Activated naive CD4-positive, alpha-beta T cell treated with anti-CD3 and anti-CD28 coated beads, Interleukin-2, amount 50 U/mL, for 72 hours (primary cell): ENCODE results near the gene AASS. TPM values are rescaled to one million over a fixed set of nuclear protein-coding genes. Genes with fewer than 3 reads are reported as not detected.

Experiments
- ATAC-seq, 2 donors: fragments of 150-1000 bp; cut with Tn5 transposase; 2 replicates each; pipeline ENCODE4 v1.10.0; 2021; ENCODE audit warnings: mild to moderate bottlenecking in 2 of 2, moderate library complexity in 2 of 2
- DNase-seq, 2 donors: peaks; one replicate each; pipeline ENCODE4 v3.0.0; 2021 to 2022; ENCODE audit warnings: low spot score in 2 of 2
- H3K27ac Mint-ChIP-seq, 2 donors: one replicate each; pipeline ENCODE4 v1.8.0; 2022; ENCODE audit warnings: mild to moderate bottlenecking in 2 of 2, mixed read lengths in 2 of 2
- H3K36me3 Mint-ChIP-seq, 2 donors: one replicate each; pipeline ENCODE4 v1.8.0; 2022; ENCODE audit warnings: mixed read lengths in 2 of 2
- H3K9me3 Mint-ChIP-seq, 2 donors: one replicate each; pipeline ENCODE4 v1.8.0; 2022; ENCODE audit warnings: mixed read lengths in 2 of 2
- total RNA-seq, 2 donors: library from RNA; stranded (reverse); gene quantifications; one replicate each; pipeline ENCODE4 v1.2.3, GENCODE V29; 2022

The AASS gene
- total RNA-seq, 2 donors from 2014 or later: 1.7 to 6.2 TPM

DNA sequence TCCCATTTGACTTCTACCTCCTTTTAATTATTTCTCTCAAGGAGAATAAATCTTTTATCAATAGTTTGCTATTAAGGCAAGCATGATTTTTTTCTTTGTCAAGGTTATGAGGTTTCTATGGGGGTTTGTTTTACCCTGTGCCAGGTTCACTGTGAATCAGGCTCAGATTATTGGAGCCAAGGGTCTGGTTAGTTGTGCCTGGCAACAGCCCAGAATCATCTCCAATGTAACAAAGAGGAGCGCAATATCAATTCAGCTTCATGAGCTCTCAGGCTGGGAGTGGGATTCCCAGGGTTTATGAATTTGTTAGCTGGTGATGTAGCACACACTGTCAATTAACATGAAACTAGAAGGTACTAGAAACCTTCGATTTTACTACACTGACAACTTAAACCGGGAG is 73.2 kb downstream of the AASS start:
- peaks cover 4 to 14% of the 10 kb centered on the region in 2 donors for H3K9me3 Mint-ChIP-seq
- H3K36me3 Mint-ChIP-seq: peaks cover 0 to 9% of the 10 kb centered on the region in 2 donors
- no peak for DNase-seq
- ATAC-seq: no peak
- no peak overlapping the region for H3K27ac Mint-ChIP-seq

DNA sequence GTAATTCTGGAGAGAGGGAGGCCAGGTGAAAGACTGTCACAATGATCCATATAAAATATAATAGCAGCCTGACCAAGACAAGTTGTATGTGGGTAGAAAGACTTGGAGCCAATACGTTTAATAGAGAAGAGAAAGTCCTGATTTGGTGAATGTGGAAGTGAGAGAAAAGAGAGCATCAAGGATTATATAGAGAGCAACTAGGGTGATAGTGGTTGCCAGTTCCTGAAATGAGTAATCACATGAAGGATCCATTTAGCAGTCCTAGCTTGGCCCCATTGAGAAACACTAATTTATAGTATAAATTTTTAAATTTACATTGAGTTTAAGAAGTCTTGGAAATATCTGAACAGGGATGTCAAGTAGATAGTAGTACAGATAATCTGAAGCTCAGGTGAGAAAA is 74.0 kb downstream of the AASS start:
- ATAC-seq: no peak
- Mint-ChIP-seq H3K36me3 (peaks cover 0 to 4% of the 10 kb centered on the region in 2 donors), H3K27ac (no peak overlapping the region), H3K9me3 (peaks cover 0 to 14% of the 10 kb centered on the region in 2 donors)
- no peak for DNase-seq

DNA sequence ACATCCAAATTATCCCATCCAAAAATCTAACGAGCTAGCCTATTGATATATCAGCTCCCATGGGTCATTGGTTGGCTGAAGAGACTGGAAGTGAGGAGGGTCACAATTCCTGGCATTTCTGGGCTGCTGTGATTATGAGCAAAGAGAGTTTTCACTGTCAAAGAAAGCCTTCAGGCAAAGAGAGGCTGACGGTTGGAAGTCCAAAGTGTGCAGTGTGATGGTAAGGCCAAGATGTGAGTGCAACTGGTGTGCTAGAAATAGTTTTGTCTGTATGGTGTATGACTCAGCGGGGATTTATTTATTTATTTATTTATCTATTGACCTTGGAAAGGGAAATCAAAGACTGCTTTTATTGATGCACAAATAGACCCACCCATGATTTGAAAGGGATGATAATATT is 75.0 kb downstream of the AASS start:
- H3K36me3 Mint-ChIP-seq: no peaks in the 10 kb centered on the region
- DNase-seq: no peak
- H3K9me3 Mint-ChIP-seq: peaks cover 0 to 8% of the 10 kb centered on the region in 2 donors
- H3K27ac Mint-ChIP-seq: no peak overlapping the region
- no peak for ATAC-seq

DNA sequence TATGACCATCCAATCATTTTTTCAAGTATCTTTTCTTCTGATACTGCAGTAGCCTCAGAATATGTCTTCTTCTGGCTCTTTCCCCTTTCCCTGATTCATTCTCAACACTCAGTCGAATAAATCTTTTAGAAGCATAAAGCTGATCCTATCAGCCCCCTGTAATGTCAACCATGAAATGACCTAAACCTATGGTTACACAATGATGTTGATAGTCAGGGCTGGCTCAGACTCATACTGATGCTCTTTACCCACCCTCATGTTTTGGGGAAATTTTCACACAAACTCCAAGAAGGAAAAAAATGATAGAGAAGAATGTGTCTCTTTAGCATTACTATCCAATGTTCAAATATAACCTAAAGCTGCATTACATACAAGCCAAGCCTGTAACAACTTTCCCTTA is 76.0 kb downstream of the AASS start:
- Mint-ChIP-seq H3K9me3 (peaks cover 0 to 8% of the 10 kb centered on the region in 2 donors), H3K36me3 (no peaks in the 10 kb centered on the region), H3K27ac (no peak overlapping the region)
- DNase-seq: no peak
- no peak for ATAC-seq

DNA sequence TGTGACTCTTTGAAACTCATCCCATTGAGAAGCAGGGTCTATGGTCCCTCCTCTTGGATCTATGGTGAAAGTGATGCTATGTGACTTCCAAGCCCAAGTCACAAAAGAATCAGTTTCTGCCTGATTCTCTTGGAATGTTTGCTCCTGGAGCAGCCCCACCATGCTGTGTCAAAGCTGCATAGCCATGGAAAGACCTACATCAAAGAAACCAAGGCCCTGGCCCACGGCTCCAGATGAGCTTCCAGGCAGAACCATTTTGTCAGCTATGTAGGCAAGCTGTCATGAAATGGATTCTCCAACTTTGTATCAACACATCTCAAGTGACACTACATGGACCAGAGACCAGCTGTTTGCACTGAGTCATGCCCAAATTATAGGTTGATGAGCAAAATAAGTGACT is 77.0 kb downstream of the AASS start:
- H3K36me3 Mint-ChIP-seq: no peaks in the 10 kb centered on the region
- no peak for ATAC-seq
- DNase-seq: no peak
- peaks cover 0 to 8% of the 10 kb centered on the region in 2 donors for H3K9me3 Mint-ChIP-seq
- H3K27ac Mint-ChIP-seq: no peak overlapping the region

DNA sequence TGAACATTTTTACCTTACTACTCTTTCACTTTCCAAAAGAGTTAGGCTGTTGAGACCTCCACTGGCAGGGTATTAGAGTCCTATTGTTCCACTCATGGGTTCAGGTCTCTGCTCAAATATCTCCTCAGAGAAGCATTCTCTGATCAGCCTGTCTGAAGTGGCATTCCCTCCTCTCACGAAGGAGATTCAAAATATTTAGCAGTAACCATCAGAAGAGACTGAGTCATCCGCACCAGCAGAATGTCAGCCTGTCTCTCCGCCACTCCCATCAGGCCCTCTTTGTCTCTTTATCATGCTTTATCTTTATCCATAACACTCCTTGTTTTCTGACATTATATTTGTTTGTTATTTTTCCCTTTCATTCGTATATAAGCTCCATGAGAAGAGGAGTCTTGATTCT is 79.1 kb downstream of the AASS start:
- Mint-ChIP-seq H3K27ac (no peak overlapping the region), H3K36me3 (no peaks in the 10 kb centered on the region), H3K9me3 (peaks cover 0 to 5% of the 10 kb centered on the region in 2 donors)
- no peak for ATAC-seq
- no peak for DNase-seq

DNA sequence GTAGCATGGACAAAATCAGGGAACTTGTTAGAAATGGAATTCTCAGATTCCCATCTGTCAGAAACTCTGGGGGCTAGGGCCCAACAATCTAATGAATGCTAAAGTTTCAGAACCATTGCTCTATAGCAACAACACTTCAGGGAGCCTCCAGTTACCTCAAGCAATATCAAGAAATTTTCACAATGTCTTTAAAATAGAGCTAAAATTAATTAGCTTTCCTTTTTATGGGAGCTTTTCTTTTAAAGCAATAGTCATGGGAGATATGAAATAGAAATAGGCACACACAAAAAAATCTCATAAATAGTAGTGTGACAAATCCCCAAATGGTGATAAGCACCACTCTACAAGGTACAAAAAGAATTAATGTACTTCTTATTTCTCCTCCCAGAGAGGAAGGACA is 80.9 kb downstream of the AASS start:
- no peaks in the 10 kb centered on the region for H3K36me3 Mint-ChIP-seq
- H3K9me3 Mint-ChIP-seq: no peaks in the 10 kb centered on the region
- no peak overlapping the region for H3K27ac Mint-ChIP-seq
- ATAC-seq (no peak), DNase-seq (no peak)

DNA sequence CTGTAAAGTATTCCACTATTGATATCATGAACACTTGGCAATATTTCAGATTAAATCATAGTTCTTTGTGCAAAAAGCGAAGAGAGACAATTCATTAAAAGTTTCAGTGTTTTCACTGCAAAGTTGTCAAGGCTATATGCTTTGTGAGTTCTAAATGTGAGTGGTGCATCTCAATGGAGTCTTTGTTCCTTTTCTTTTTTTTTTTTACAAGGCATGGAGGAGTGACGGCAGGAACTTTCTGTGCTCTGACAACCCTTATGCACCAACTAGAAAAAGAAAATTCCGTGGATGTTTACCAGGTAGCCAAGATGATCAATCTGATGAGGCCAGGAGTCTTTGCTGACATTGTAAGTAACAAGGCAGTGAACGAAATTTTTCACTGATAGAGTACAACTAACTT is 84.5 kb downstream of the AASS start:
- Mint-ChIP-seq H3K27ac (no peak overlapping the region), H3K9me3 (no peaks in the 10 kb centered on the region), H3K36me3 (no peaks in the 10 kb centered on the region)
- ATAC-seq: no peak
- DNase-seq: no peak

DNA sequence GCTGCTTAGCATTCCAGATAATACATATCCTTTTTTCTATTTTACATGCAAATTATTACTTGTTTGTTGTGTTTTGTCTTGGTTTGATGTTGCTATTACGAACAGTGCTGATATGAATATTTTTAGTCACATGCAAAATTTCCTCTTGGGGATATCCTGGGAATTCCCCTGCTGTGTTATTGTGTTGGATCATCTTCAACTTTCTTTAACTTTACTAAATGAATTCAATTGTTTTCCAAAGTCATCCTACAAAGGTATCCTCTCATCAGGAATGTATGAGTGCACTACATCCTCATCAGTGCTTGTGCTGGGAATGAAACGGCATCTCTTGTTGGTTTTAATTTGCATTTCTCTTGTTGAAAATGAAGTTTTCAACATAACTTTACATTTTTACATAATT is 87.1 kb downstream of the AASS start:
- ATAC-seq: no peak
- Mint-ChIP-seq H3K27ac (no peak overlapping the region), H3K9me3 (no peaks in the 10 kb centered on the region), H3K36me3 (no peaks in the 10 kb centered on the region)
- DNase-seq: no peak

DNA sequence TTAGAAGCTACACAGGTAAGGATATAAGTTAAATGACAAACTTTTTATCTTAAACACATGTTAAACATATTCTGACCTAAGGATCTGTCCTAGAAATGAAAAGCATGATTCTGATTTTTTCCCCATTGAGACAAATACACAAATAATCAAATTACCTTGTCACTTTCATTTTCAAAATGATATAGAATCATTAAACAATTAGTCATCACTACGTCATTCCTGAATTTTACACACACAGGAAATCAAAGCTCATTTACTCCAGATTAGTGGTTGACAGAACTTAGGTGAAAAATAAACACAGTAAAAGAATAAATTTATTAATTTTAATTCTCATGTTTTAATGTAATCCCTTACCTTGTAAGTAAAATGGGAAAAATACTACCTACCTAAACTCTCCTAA is 89.0 kb downstream of the AASS start:
- Mint-ChIP-seq H3K27ac (no peak overlapping the region), H3K9me3 (no peaks in the 10 kb centered on the region), H3K36me3 (no peaks in the 10 kb centered on the region)
- DNase-seq (no peak), ATAC-seq (no peak)

DNA sequence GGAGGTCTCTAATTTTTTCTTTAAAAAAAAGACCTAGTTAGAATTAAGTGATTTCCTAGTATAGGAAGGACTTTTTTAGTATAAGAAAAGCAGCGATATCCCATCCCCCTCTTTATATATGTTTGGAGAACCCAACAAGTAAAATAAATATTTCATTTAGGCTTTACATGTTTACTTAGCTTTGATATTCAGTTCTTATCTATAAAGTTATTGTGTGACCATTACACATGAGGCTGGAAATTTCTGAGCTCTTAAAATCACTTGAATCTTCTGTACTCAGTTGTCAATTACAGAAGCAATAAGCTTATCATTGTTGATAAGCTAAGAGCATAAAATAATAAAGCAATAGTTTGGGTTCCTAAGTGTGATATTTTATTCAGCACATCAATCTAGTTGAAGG is 89.7 kb downstream of the AASS start:
- no peak overlapping the region for H3K27ac Mint-ChIP-seq
- DNase-seq (no peak), ATAC-seq (no peak)
- H3K36me3 Mint-ChIP-seq: no peaks in the 10 kb centered on the region
- no peaks in the 10 kb centered on the region for H3K9me3 Mint-ChIP-seq

DNA sequence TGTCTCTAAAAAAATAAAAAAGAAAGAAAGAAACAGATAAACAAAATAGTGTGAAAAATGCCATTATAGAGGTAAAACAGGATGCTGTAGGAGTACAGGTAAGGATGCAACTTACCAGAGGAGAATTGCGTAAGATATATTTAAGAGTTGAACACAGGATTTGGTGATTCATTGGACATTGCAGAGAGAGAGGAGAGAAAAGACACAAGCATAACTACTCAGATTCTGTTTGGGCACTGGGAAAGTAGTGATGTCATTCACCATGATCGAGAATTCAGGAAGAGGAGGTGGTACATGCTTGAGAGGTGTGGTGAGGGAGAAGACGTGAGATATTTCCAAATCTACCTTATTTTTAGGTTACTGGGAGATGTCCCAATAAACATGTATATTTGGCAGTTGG is 97.6 kb downstream of the AASS start:
- H3K9me3 Mint-ChIP-seq: peaks cover 5 to 9% of the 10 kb centered on the region in 2 donors
- no peak for ATAC-seq

DNA sequence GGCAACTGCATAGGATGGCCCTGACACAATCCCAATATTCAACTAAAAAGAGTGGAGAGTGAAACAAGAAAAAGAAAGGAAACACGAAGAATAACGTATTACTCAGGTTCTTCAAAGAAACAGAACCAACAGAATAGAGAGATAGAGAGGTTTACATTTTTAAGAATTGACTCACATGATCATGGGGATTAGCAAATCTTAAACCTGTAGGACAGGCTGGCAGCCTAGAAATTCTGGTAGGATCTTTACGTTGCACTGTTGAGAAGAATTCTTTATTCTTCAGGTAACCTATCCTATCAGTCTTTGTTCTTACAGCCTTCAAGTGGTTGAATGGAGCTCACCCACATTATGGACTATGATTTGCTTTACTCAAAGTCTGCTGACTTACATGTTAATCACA is 103.9 kb downstream of the AASS start:
- H3K9me3 Mint-ChIP-seq: peaks cover 0 to 4% of the 10 kb centered on the region in 2 donors

More for the DNA sequence above, 97.6 kb downstream of the AASS start:
- no peak for DNase-seq
- no peaks in the 10 kb centered on the region for H3K36me3 Mint-ChIP-seq
- H3K27ac Mint-ChIP-seq: no peak overlapping the region

DNA sequence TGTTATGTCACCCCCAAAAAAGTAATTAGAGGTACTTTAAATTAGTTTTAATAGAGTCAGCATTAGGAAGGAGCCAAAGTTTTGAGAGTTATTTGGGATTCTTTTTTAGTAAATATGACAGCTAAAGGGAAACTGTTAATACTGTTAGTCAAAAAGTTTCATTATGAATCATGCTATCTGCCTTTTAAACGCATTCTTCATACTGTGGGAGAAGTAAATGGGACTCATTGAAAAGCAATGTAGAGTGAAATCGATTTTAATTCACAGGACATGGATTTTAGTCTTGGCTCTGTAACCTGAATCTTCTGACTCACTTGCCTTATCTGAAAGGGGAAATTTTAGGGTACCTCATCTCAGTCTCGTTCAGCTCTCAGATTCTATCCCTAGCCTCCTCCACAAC is 105.1 kb downstream of the AASS start:
- Mint-ChIP-seq H3K27ac (no peak overlapping the region), H3K36me3 (no peaks in the 10 kb centered on the region), H3K9me3 (no peaks in the 10 kb centered on the region)
- no peak for ATAC-seq
- DNase-seq: no peak

More for the DNA sequence above, 103.9 kb downstream of the AASS start:
- no peak overlapping the region for H3K27ac Mint-ChIP-seq
- no peaks in the 10 kb centered on the region for H3K36me3 Mint-ChIP-seq
- DNase-seq (no peak), ATAC-seq (no peak)

DNA sequence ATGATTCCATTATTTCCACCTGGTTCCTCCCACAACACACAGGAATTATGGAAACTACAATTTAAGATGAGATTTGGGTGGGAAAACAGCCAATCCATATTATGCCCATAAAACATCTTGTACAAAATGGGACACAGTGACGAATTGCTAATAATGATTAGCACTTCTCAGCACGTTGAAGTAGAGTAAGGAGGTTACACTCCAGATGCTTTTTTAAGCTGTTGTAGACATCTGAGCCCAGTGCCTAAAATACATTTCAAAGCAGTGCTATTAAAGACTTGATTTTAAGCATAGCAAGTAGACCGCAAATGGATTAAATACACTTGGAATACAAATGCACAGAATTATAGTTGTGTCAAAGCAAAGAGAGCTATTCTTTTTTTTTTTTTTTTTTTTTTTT is 105.9 kb downstream of the AASS start:
- no peaks in the 10 kb centered on the region for H3K36me3 Mint-ChIP-seq
- H3K27ac Mint-ChIP-seq: no peak overlapping the region
- H3K9me3 Mint-ChIP-seq: no peaks in the 10 kb centered on the region
- DNase-seq (no peak), ATAC-seq (no peak)

DNA sequence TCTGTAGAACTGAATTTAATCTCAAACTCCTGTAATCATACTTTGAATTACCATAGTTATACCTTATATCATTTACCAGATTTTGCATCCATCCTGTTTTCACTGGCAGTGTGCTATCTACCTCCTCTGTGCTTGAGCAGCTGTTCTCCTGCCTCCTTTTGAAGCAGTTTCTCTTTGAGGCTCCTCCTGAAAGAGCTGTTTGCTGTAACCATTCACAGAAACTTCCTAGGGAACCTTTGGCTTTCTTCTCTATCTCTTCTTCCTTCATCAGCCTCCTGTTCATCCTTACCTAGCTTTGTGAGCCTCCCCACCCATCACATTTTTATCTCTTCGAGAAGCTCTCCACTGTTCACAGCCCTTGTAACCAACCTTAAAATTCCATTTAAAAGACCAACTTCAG is 108.2 kb downstream of the AASS start:
- H3K27ac Mint-ChIP-seq: no peak overlapping the region
- ATAC-seq (no peak), DNase-seq (no peak)
- no peaks in the 10 kb centered on the region for H3K36me3 Mint-ChIP-seq
- no peaks in the 10 kb centered on the region for H3K9me3 Mint-ChIP-seq

DNA sequence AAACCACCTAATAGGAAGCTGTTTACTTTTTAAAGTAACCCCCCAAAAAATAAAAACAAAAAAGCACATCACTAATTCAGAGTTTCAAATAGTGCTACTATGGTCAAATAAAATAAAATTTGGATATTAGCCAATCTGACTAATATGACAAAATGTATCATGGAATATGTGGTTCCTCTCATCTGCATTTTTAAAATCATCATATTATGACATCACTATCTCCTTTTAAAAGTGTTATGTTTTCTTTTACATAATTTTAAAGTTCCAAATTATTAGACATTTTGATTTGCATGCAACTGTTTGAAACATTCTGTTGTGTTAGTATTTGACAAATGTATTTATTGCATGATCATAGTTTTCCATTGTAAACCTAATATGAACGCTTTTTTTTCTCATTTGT is 110.4 kb downstream of the AASS start:
- no peaks in the 10 kb centered on the region for H3K9me3 Mint-ChIP-seq
- no peaks in the 10 kb centered on the region for H3K36me3 Mint-ChIP-seq
- no peak for DNase-seq
- H3K27ac Mint-ChIP-seq: no peak overlapping the region
- no peak for ATAC-seq

DNA sequence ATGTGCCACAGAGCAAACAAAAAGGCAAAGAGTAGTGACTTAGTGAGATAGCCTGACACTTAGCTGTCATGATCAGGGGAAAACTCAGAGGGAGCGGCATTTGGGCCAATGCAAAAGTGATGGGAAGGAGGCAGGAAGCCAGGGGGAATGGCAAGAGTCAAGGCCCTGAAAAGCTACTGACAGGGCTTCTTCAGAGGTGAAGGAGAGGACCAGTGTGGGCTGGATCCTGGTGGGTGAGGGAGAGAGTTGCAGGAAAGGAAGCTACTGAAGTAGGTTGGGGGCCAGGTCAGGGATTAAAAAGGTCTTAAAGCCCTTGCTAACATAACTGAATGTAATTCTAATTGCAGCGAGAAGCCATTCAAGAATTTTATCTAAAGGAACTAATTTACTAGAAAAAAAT is 117.0 kb downstream of the AASS start:
- no peak for DNase-seq
- H3K27ac Mint-ChIP-seq: no peak overlapping the region
- no peaks in the 10 kb centered on the region for H3K36me3 Mint-ChIP-seq
- H3K9me3 Mint-ChIP-seq: no peaks in the 10 kb centered on the region
- no peak for ATAC-seq
